NCI-H1417 (cell line): ENCODE data around the gene HERC6.
"Not testable (repeated sequence)": the region's sequence is repeated elsewhere in the genome, so short reads cannot be mapped to it uniquely, and the experiment has no call there.

Experiments
- DNase-seq, 3 experiments: peaks; one replicate each; lab custom pipeline; 2025; lab: John Stamatoyannopoulos, UW

HERC6 gene

DNA sequence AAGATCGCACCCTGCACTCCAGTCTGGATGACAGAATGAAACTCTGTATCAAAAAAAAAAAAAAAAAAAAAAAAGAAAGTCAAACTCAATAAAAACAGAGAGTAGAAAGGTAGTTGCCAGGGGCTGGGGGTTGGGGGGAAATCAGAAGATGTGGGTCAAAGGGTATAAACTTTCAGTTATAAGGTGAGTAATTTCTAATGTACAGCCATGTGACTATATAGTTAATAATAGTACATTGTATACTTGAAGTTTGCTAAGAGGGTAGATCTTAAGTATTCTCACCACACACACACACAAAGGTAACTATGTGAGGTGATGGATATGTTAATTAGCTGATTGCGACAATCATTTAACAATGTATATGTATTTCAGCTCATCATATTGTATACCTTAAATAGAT, 11.5 kb downstream of the HERC6 start:
- DNase-seq = no peak

- no peak for DNase-seq
Observed at GRCh38 chr4:88391703-88392102, 13.1 kb downstream of the HERC6 start.

GRCh38 chr4:88396681-88397080, 18.0 kb downstream of the HERC6 start:
- DNase-seq = no peak

- no peak for DNase-seq
Observed at GRCh38 chr4:88398381-88398780, 19.7 kb downstream of the HERC6 start.

DNA sequence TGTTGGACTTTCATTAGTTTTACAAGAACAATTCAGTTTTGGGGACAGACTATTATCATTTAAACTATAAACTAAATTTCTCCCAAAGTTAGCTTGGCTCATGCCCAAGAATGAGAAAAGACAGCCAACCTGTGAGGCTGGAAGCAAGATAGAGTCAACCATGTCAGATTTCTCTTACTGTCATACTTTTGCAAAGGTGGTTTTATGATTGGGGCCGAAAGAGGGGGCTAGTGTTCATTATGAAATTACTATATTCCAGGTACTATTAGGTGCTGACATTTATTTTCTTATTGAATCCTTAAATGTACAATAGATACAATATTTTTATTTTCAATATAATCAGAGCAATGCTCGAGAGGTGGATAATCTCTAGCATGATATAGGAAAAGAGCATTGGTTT, 30.6 kb downstream of the HERC6 start:
- no peak for DNase-seq

- no peak for DNase-seq
Observed at GRCh38 chr4:88409789-88410188, 31.1 kb downstream of the HERC6 start.

DNA sequence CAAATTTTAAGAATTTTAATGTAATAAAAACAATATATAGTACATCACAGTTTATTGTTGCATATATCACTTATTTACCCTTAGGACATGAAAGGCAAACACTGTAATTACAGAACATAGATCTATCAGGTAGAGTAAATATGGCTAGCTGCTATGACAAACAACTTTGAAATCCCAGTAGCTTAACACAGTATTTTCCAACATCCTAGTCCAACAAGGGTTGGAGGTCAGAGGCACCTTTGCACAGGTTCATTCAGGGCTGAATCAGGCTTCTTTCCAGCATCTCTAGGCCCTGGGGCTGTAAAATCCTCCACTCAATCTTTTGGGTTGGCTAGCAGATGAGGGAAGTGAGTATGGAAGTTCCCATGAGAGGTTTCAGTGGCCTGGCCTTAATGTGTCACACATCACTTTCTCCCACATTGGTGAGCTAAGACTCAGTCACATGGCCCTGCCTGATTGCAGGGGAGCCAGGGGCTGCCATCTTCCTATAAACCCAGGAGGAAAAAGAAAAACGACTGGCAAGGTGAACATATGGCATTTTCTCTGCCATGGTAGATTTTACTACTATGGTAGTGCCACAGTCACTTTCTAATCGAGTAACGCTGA, 32.9 kb downstream of the HERC6 start:
- peak in 1 of 3 experiments; percentile 21 for DNase-seq

- DNase-seq = no peak
Observed at GRCh38 chr4:88413801-88414200, 35.1 kb downstream of the HERC6 start.

DNA sequence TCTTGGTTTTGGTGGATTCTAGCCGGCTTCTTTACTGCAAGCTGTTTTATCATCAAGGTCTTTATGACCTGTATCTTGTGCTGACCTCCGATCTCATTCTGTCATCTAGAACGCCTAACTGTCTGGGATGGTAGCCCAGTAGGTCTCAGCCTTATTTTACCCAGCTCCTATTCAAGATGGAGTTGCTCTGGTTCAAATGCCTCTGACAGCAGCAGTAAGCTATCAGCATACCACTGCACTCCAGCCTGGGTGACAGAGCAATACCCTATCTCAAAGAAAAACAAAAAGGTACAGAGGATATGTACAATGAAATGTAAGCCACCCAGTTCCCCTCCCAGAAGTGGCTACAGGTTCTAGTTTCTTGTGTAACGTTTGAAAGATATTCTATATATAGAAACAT, 36.1 kb downstream of the HERC6 start:
- no peak for DNase-seq

DNA sequence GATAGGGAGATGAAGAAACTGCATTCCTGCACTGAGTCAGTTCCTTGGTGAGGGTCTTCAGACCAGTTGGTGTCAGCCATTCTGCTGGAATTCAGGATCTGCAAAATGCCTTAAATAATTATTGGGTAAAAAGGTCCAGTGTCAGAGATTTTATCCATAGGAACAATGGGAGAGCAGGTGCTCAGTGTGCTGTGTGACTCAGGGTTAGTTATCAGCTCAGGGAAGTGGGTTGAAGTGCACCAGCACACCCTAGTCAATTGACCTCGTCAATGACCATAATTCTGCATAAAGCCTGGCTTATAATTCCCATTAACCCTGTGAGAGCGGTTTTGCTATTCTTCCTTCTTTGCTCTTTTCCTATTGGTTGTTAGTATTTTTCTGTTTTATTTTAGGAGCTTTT, 37.3 kb downstream of the HERC6 start:
- no peak for DNase-seq

GRCh38 chr4:88418411-88418810, 39.8 kb downstream of the HERC6 start:
- DNase-seq = no peak

- no peak for DNase-seq
Observed at GRCh38 chr4:88419874-88420273, 41.2 kb downstream of the HERC6 start.

- DNase-seq = no peak
Observed at GRCh38 chr4:88420844-88421243, 42.2 kb downstream of the HERC6 start.

DNA sequence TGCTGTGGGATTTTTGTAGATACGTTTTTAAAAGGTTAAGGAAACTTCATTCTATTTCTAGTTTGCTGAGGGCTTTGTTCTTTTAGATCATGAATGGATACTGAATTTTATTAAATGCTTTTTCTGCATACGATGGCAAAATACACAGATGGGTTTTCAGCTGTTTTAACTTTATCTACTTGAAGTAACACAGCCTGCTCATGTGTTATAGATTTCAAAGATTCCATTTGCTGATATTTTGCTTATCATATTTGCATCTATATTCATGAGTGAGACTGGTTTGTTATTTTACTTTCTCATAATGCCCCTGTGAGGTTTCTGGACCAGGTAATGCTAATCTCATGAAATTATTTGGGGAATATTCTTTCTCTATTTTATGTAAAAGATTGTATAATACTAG, 43.8 kb downstream of the HERC6 start:
- DNase-seq = no peak

DNA sequence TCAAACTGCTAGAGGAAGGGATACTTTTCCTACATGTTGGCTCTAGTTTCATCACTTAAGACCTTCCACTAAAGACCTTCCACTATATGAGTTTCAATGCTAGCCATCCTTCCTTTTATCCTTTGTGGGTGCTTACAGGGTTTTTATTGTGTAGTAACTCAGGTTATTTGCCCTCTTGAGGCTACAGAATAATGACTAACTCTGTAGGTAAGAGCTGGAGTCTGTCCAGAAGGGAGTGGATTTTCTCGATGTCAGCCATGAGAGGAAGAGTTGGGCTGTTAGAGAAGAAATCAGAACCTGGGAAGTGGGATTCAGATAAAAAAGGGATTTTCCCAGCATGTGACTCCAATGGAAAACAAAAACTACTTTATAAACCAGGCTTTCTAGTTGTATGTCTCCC, 50.7 kb downstream of the HERC6 start:
- DNase-seq = no peak

GRCh38 chr4:88435987-88436693, 57.5 kb downstream of the HERC6 start:
- DNase-seq = no peak

- DNase-seq = not testable (repeated sequence)
Observed at GRCh38 chr4:88437873-88438272, 59.2 kb downstream of the HERC6 start.

DNA sequence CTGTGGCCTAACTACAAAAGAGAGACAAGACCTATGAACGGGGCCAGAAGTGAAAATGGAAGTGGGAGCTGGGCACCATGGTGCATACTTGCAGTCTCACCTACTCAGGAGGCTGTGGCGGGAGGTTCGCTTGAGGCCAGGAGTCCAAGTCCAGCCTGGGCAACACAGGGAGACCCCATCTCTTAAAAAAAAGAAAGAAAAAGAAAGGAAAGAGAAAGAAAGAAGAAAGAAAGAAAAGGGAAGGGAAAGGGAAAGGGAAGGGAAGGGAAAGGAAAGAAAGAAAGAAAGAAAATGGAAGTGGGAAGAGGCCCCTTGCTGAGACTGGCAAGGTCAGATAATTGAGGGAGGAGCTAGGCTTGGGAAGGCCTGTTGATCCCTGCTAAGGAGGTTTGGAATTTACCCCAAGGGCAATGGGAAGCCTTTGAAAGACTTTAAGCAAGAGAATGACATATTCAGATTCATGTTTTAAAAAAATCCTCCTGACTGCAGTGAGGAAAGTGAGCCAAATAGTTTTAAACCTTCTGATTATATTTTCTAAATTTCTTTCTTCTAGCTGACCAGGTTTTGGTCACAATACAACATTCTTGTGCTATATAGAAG, 60.6 kb downstream of the HERC6 start:
- no peak for DNase-seq

GRCh38 chr4:88440146-88440545, 61.5 kb downstream of the HERC6 start:
- DNase-seq = no peak

DNA sequence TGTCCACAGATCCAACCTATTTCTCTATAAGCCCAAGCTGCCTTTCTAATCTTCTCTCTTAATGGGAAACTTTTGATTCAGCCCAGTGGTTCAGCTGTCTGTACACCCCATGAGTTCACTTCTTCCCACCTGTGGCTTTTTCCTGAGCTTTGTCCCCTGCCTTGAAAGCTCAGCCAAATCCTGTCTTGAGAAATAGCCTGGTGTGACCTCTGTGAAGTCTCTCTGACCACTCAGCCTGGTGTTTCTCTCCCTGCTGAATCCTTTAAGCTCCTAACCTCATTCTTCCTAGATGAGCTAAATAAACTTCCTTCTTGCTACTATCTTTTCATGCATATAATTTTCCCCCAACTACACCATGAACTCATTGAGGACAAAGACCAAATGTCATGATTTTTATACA, 63.0 kb downstream of the HERC6 start:
- DNase-seq = no peak

DNA sequence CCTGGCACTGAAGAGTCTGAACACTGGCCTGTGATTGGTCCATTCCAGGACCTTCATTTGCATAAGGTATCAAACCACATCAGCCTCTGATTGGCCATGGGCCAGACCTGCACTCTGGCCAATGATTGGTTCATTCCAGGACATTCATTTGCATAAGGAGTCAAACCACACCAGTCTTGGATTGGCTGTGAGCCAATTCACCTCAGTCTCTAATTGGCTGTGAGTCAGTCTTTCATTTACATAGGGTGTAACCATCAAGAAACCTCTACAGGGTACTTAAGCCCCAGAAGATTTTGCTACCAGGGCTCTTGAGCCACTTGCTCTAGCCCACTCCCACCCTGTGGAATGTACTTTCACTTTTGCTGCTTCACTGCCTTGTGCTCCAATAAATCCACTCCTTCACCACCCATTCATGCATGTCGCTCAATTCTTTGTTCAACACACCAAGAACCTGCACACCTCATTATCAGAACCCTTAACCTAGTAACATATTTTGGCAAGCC, 64.1 kb downstream of the HERC6 start:
- no peak for DNase-seq

- DNase-seq = no peak
Observed at GRCh38 chr4:88443486-88443885, 64.8 kb downstream of the HERC6 start.

GRCh38 chr4:88445252-88445651, 66.6 kb downstream of the HERC6 start:
- no peak for DNase-seq
